HFF-Myc (cell line): ENCODE data around the gene CHDH.

Experiments
- DNase-seq: peaks from one replicate; pipeline ENCODE4 v3.0.0-alpha.2; 2011; ENCODE audit warnings: low read depth; ENCODE audit errors: extremely low read depth
- H3K4me3 ChIP-seq: replicated peaks from 2 replicates; pipeline ENCODE4 v1.5.1; 2011; ENCODE audit warnings: low read depth, mild to moderate bottlenecking, control low read depth, low read length
- TF ChIP-seq, protein P1 (sequence below): IDR thresholded peaks from 2 replicates; pipeline ENCODE4 v1.5.1; 2012; ENCODE audit warnings: mild to moderate bottlenecking, low read depth, low read length, control low read depth; ENCODE audit errors: missing control alignments

Gene CHDH

GRCh38 chr3:53863145-53863544 lies 16.9 kb upstream of the CHDH start:
- TF ChIP-seq, protein P1, sequence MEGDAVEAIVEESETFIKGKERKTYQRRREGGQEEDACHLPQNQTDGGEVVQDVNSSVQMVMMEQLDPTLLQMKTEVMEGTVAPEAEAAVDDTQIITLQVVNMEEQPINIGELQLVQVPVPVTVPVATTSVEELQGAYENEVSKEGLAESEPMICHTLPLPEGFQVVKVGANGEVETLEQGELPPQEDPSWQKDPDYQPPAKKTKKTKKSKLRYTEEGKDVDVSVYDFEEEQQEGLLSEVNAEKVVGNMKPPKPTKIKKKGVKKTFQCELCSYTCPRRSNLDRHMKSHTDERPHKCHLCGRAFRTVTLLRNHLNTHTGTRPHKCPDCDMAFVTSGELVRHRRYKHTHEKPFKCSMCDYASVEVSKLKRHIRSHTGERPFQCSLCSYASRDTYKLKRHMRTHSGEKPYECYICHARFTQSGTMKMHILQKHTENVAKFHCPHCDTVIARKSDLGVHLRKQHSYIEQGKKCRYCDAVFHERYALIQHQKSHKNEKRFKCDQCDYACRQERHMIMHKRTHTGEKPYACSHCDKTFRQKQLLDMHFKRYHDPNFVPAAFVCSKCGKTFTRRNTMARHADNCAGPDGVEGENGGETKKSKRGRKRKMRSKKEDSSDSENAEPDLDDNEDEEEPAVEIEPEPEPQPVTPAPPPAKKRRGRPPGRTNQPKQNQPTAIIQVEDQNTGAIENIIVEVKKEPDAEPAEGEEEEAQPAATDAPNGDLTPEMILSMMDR, result no peak
- no peak overlapping the region for H3K4me3 ChIP-seq
- no peak for DNase-seq

DNA sequence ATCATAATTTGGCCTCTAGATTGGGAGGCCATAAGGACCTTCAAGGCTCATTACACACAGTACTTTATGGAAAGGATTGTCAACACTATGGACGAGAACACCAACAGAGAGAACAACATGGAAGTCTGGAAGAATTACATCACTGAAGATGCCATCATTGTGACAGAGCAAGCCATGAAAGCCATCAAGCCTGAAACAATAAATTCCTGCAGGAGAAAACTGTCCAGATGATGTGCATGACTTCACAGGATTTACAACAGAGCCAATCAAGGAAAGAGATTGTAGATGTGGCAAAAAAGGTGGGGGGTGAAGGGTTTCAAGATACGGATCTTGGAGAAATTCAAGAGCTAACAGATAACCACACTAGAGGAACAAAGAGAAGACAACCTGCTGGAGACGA lies 16.0 kb upstream of the CHDH start:
- TF ChIP-seq, protein P1, result no peak
- no peak overlapping the region for H3K4me3 ChIP-seq
- DNase-seq, result no peak

GRCh38 chr3:53860196-53860595 lies 14.0 kb upstream of the CHDH start:
- H3K4me3 ChIP-seq, result no peak overlapping the region
- no peak for DNase-seq
- TF ChIP-seq, protein P1, result no peak

DNA sequence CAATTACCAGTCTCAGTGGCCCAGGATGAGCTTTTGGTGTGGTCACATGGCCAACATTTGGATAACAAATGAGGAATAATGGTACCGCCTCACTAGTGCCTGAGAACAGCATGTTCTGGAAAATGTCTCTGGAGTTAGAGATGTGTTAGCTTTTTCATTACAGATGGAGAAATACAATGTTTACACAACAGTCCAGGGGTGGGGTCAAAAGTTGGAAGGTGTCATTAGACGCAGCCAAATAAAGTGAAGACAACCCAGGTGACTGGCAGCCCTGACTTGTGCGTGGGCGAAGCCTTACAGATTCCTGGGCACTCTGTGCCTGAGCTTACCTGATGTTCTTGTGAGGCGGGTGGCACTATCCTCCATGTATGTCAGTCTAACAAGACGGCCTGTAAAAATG lies 13.0 kb upstream of the CHDH start:
- TF ChIP-seq, protein P1, result no peak
- no peak for DNase-seq
- no peak overlapping the region for H3K4me3 ChIP-seq

DNA sequence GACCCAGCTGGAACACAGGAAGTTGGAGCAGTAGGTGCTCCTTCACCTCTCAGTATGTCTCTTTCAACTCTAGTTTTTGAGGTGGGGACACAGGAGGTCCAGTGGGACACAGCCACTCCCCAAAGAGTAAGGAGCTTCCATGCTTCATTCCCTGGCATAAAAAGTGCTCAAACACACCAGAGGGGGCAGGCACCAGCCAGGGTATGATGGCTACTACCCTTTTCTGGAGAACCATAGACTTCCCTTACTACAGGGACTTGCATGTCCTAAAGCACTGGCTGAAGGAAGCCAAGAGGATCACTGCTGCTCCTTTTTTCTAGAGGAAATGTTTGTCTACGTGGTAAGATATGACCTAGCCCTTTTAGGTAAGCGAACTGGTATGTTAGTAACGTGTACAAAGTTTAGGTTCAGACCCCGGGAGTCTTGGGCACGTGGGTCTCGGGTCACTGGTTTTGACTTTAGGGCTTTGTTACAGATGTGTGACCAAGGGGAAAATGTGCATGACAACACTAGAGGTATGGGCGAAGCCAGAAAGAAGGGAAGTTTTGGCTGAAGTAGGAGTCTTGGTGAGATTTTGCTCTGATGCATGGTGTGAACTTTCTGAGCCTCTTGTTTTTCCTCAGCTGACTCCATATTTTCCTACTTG lies 12.0 kb upstream of the CHDH start:
- H3K4me3 ChIP-seq, result no peak overlapping the region
- DNase-seq, result no peak
- TF ChIP-seq, protein P1, result no peak

GRCh38 chr3:53856964-53857363 lies 10.7 kb upstream of the CHDH start:
- DNase-seq, result no peak
- H3K4me3 ChIP-seq, result no peak overlapping the region
- TF ChIP-seq, protein P1, result no peak

- TF ChIP-seq, protein P1, result no peak
- peak; percentile 47 for DNase-seq
- no peak overlapping the region for H3K4me3 ChIP-seq
Observed at GRCh38 chr3:53850895-53851294, 4.7 kb upstream of the CHDH start.
